ENCODE measurements around the gene ANAPC16.

ANAPC16 gene

DNA sequence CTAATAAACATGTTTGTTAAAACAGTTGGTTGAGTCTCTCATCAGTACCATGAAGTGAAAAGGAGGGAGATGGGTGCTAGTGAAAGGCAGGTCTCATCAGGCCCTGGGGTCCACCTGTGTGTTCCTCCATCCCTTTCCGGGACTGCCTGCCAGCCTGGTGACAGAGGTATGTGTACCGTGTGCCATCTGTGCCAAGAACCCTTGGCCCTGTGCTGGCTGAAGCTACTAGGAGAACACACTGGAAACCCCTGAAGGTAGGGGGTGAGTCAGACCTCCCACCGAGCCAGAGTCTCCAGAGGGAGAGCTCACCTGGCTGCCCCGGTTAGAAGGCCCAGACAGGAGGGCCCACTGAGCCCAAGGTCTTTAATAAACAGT is 60.2 kb downstream of the ANAPC16 start:
- H3K27ac ChIP-seq (ENCODE audit: low read depth, low read length): peak overlapping the region; percentile 20
- H2BK5ac ChIP-seq (ENCODE audit: low read depth, low read length, poor library complexity): no peak overlapping the region
- H2BK120ac ChIP-seq (ENCODE audit: insufficient read depth, low read length, poor library complexity): no peak overlapping the region
- H2AK5ac ChIP-seq (ENCODE audit: low read length): no peak overlapping the region
- no peaks in the 10 kb centered on the region for H3K9me3 ChIP-seq (ENCODE audit: insufficient read depth, low read depth, low read length)
- no peak overlapping the region for H3K18ac ChIP-seq (ENCODE audit: low read length)
- H4K8ac ChIP-seq (ENCODE audit: low read depth, low read length): peak overlapping the region; percentile 8
- H3K14ac ChIP-seq (ENCODE audit: low read length): peak overlapping the region; percentile 33
- H3K9ac ChIP-seq (ENCODE audit: low read length): no peak overlapping the region
- peaks cover 12 to 15% of the 10 kb centered on the region in 2 experiments for H3K36me3 ChIP-seq (ENCODE audit: control insufficient read depth in 1 of 2, insufficient read depth in 2 of 2, low read length in 2 of 2)
- H3K27me3 ChIP-seq (ENCODE audit: insufficient read depth, low read length): no peaks in the 10 kb centered on the region
- H3K23ac ChIP-seq (ENCODE audit: low read length): no peak overlapping the region
- no peak overlapping the region for H4K12ac ChIP-seq (ENCODE audit: low read depth, low read length)
- no CpG with 5 or more reads among the region's 4 CpGs for WGBS (ENCODE audit: extremely low coverage, insufficient coverage, insufficient read length)
- no peak overlapping the region for H4K91ac ChIP-seq (ENCODE audit: low read depth, low read length)
- H3K79me1 ChIP-seq (ENCODE audit: low read length): peaks cover 17% of the 10 kb centered on the region
- peaks cover 14 to 21% of the 10 kb centered on the region in 2 experiments for H3K4me1 ChIP-seq (ENCODE audit: control insufficient read depth in 1 of 2, insufficient read depth in 2 of 2, low read length in 2 of 2)
- no peak overlapping the region for H2AFZ ChIP-seq (ENCODE audit: insufficient read depth, low read length, poor library complexity)
- H2BK12ac ChIP-seq (ENCODE audit: low read length): no peak overlapping the region
- H3K4ac ChIP-seq (ENCODE audit: low read depth, low read length): no peak overlapping the region
- H3K4me3 ChIP-seq (ENCODE audit: low read depth, low read length): no peak overlapping the region
- no peak for DNase-seq
- H3K4me2 ChIP-seq (ENCODE audit: low read length): no peak overlapping the region
- peaks cover 20% of the 10 kb centered on the region for H3K79me2 ChIP-seq (ENCODE audit: control insufficient read depth, insufficient read depth, low read length, poor library complexity)

DNA sequence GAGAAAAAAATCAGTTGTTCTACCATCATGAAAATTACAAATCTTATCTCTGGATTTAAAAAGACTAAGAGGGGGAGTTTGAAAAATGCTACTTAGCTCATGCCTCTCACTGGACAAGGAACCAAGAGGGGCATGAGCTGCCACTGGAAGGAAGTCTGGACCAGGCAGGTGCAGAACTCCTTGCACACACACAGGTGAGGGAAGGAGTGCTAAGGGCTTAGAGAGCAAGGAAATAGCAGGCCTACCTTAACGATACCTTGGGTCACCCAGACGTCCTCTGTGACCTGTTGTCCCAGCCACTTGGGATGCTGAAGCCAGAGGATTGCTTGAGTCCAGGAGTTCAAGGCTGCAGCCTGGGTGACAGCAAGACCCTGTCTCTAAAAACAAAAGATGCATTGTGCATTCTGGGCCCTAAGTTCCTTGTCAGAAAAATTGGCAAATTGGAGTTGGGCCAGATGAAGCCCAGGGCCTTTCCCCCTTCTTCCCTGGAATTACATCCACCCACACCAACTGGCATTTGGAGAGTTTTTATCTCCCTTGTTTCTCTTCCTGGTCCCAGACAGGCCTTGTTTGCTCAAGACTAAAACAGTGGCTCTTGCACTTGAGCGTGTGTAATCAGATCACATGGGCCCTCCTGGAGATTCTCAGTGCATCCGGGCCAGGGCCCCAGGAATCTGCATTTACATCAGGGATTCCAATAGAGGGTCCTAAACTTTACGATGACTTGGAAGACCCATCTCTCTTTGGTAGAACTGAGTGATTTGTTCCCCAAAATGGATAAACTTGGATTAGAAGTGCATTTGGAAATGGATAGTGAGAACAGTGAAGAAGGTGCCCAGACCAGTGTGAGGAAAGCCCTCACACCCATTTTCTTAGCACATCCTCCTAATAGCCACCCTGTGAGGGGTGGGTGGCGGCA is 60.9 kb downstream of the ANAPC16 start:
- H3K36me3 ChIP-seq (ENCODE audit: control insufficient read depth in 1 of 2, insufficient read depth in 2 of 2, low read length in 2 of 2): peaks cover 12 to 15% of the 10 kb centered on the region in 2 experiments
- H3K79me2 ChIP-seq (ENCODE audit: control insufficient read depth, insufficient read depth, low read length, poor library complexity): peaks cover 20% of the 10 kb centered on the region
- H3K23ac ChIP-seq (ENCODE audit: low read length): no peak overlapping the region
- H2BK5ac ChIP-seq (ENCODE audit: low read depth, low read length, poor library complexity): no peak overlapping the region
- H3K14ac ChIP-seq (ENCODE audit: low read length): no peak overlapping the region
- peaks cover 17% of the 10 kb centered on the region for H3K79me1 ChIP-seq (ENCODE audit: low read length)
- H4K12ac ChIP-seq (ENCODE audit: low read depth, low read length): no peak overlapping the region
- no peak overlapping the region for H4K8ac ChIP-seq (ENCODE audit: low read depth, low read length)
- H3K4ac ChIP-seq (ENCODE audit: low read depth, low read length): no peak overlapping the region
- no peak overlapping the region for H3K4me2 ChIP-seq (ENCODE audit: low read length)
- H3K18ac ChIP-seq (ENCODE audit: low read length): no peak overlapping the region
- H2BK12ac ChIP-seq (ENCODE audit: low read length): no peak overlapping the region
- no peak overlapping the region for H3K4me3 ChIP-seq (ENCODE audit: low read depth, low read length)
- no CpG with 5 or more reads among the region's 6 CpGs for WGBS (ENCODE audit: extremely low coverage, insufficient coverage, insufficient read length)
- no peak overlapping the region for H3K9ac ChIP-seq (ENCODE audit: low read length)
- H2BK120ac ChIP-seq (ENCODE audit: insufficient read depth, low read length, poor library complexity): no peak overlapping the region
- peaks cover 14 to 20% of the 10 kb centered on the region in 2 experiments for H3K4me1 ChIP-seq (ENCODE audit: control insufficient read depth in 1 of 2, insufficient read depth in 2 of 2, low read length in 2 of 2)
- H3K27me3 ChIP-seq (ENCODE audit: insufficient read depth, low read length): no peaks in the 10 kb centered on the region
- no peak overlapping the region for H2AFZ ChIP-seq (ENCODE audit: insufficient read depth, low read length, poor library complexity)
- H3K9me3 ChIP-seq (ENCODE audit: insufficient read depth, low read depth, low read length): no peaks in the 10 kb centered on the region
- H3K27ac ChIP-seq (ENCODE audit: low read depth, low read length): no peak overlapping the region
- no peak for DNase-seq
- H2AK5ac ChIP-seq (ENCODE audit: low read length): no peak overlapping the region
- H4K91ac ChIP-seq (ENCODE audit: low read depth, low read length): no peak overlapping the region

DNA sequence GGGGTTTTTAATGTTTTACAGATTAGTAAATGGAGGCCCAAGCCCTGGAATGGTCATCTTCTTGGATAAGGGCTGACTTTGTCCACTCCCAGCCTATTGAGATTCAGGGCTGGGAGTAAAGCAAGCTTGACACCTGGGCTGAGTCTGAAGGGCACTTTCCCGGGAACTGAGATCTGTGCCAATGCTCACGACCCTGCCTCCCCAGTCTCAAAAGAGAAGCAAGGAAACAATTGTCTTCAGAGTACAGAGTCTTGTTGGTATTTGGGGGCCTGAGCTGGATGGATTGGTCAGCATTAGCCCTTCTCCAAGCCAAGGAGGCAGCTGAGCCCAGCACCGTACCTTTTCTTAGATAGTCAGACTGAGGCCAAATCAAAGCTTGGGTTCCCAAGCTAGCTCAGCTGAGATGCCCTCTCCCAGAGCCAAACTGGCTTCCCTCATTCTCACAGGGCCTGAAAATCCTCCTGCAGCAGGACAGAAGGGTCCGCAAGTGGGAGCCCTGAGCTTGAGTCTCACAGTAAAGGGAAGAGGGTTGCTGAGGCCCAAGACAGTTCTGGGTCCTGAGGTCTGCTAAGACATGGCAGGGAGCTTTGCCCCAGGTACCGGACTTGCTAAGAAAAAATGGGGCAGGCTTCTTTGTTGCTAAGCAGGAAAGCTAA is 61.7 kb downstream of the ANAPC16 start:
- no peak for DNase-seq
- H3K27ac ChIP-seq (ENCODE audit: low read depth, low read length): no peak overlapping the region
- WGBS (ENCODE audit: extremely low coverage, insufficient coverage, insufficient read length): no CpG with 5 or more reads among the region's 5 CpGs
- H3K9me3 ChIP-seq (ENCODE audit: insufficient read depth, low read depth, low read length): no peaks in the 10 kb centered on the region
- H2BK12ac ChIP-seq (ENCODE audit: low read length): no peak overlapping the region
- no peak overlapping the region for H3K4me3 ChIP-seq (ENCODE audit: low read depth, low read length)
- H4K8ac ChIP-seq (ENCODE audit: low read depth, low read length): no peak overlapping the region
- no peak overlapping the region for H4K91ac ChIP-seq (ENCODE audit: low read depth, low read length)
- H3K23ac ChIP-seq (ENCODE audit: low read length): no peak overlapping the region
- H3K4me1 ChIP-seq (ENCODE audit: control insufficient read depth in 1 of 2, insufficient read depth in 2 of 2, low read length in 2 of 2): peaks cover 14 to 18% of the 10 kb centered on the region in 2 experiments
- H2BK5ac ChIP-seq (ENCODE audit: low read depth, low read length, poor library complexity): no peak overlapping the region
- no peak overlapping the region for H3K4ac ChIP-seq (ENCODE audit: low read depth, low read length)
- H2AFZ ChIP-seq (ENCODE audit: insufficient read depth, low read length, poor library complexity): no peak overlapping the region
- peaks cover 17% of the 10 kb centered on the region for H3K79me1 ChIP-seq (ENCODE audit: low read length)
- H3K79me2 ChIP-seq (ENCODE audit: control insufficient read depth, insufficient read depth, low read length, poor library complexity): peaks cover 20% of the 10 kb centered on the region
- no peak overlapping the region for H3K4me2 ChIP-seq (ENCODE audit: low read length)
- no peak overlapping the region for H3K14ac ChIP-seq (ENCODE audit: low read length)
- H4K12ac ChIP-seq (ENCODE audit: low read depth, low read length): no peak overlapping the region
- H3K9ac ChIP-seq (ENCODE audit: low read length): no peak overlapping the region
- peaks cover 12 to 15% of the 10 kb centered on the region in 2 experiments for H3K36me3 ChIP-seq (ENCODE audit: control insufficient read depth in 1 of 2, insufficient read depth in 2 of 2, low read length in 2 of 2)
- no peaks in the 10 kb centered on the region for H3K27me3 ChIP-seq (ENCODE audit: insufficient read depth, low read length)
- H3K18ac ChIP-seq (ENCODE audit: low read length): no peak overlapping the region
- peak overlapping the region; percentile 45 for H2AK5ac ChIP-seq (ENCODE audit: low read length)
- H2BK120ac ChIP-seq (ENCODE audit: insufficient read depth, low read length, poor library complexity): peak overlapping the region; percentile 14

DNA sequence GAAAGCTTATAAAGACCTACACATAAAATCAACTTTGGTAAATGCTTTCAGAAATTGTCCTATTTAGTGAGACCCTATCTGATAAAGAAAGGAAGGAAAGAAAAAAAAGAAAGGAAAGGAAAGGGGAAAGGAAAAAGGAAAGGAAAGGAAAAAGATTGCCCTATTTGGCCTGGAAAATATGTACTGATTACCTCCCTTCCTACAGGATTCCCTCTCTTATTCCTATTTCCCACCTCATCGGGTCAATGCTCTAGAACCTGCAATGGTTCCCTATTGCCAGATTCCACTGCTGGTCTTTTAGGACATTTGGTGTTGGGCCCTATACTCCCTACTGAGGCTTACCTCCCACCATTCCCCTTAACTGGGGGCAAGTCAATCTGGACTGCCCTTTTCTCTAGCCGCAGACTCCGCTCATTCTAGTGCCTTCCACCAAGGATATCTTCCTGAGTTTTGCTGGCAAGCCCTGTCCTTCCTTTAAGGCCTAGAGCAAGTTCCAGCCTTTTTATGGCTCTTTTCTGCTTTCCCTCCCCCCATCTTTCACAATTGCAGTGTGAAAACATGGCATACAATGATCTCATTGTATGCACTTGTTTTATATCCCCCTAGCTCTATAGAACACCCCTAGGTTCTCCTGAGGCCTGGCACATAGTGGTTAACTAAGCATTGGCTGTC is 62.3 kb downstream of the ANAPC16 start:
- Histone ChIP-seq H4K12ac (ENCODE audit: low read depth, low read length) (no peak overlapping the region), H3K4me3 (ENCODE audit: low read depth, low read length) (no peak overlapping the region), H3K14ac (ENCODE audit: low read length) (no peak overlapping the region), H3K4me2 (ENCODE audit: low read length) (no peak overlapping the region), H3K4ac (ENCODE audit: low read depth, low read length) (no peak overlapping the region), H3K18ac (ENCODE audit: low read length) (no peak overlapping the region), H4K91ac (ENCODE audit: low read depth, low read length) (no peak overlapping the region), H2BK12ac (ENCODE audit: low read length) (peak overlapping the region; percentile 34), H3K9ac (ENCODE audit: low read length) (no peak overlapping the region), H2AK5ac (ENCODE audit: low read length) (no peak overlapping the region), H3K36me3 (ENCODE audit: control insufficient read depth in 1 of 2, insufficient read depth in 2 of 2, low read length in 2 of 2) (peaks cover 12 to 15% of the 10 kb centered on the region in 2 experiments), H3K4me1 (ENCODE audit: control insufficient read depth in 1 of 2, insufficient read depth in 2 of 2, low read length in 2 of 2) (peaks cover 14 to 15% of the 10 kb centered on the region in 2 experiments), H4K8ac (ENCODE audit: low read depth, low read length) (no peak overlapping the region), H3K27me3 (ENCODE audit: insufficient read depth, low read length) (no peaks in the 10 kb centered on the region), H2AFZ (ENCODE audit: insufficient read depth, low read length, poor library complexity) (no peak overlapping the region), H3K9me3 (ENCODE audit: insufficient read depth, low read depth, low read length) (no peaks in the 10 kb centered on the region), H3K79me1 (ENCODE audit: low read length) (peaks cover 14% of the 10 kb centered on the region), H3K79me2 (ENCODE audit: control insufficient read depth, insufficient read depth, low read length, poor library complexity) (peaks cover 19% of the 10 kb centered on the region), H2BK120ac (ENCODE audit: insufficient read depth, low read length, poor library complexity) (no peak overlapping the region), H2BK5ac (ENCODE audit: low read depth, low read length, poor library complexity) (no peak overlapping the region), H3K27ac (ENCODE audit: low read depth, low read length) (no peak overlapping the region), H3K23ac (ENCODE audit: low read length) (no peak overlapping the region)
- DNase-seq: no peak
- no CpG with 5 or more reads among the region's 3 CpGs for WGBS (ENCODE audit: extremely low coverage, insufficient coverage, insufficient read length)
